Vagina (tissue), 2 donors: ENCODE data around the gene XAGE3.

Experiments
- CTCF ChIP-seq, 3 experiments: fragments of 450-650 bp in 2 of 3; fragments of 200-600 bp in 1 of 3; sonication (generic) in 1 of 3; IDR thresholded peaks; one replicate each; pipeline ENCODE4 v1.5.1; 2017 to 2019; ENCODE audit warnings: antibody characterized with exemption in 3 of 3, mild to moderate bottlenecking in 2 of 3, moderate library complexity in 2 of 3
- POLR2A ChIP-seq, 2 donors: fragments of 450-650 bp; IDR thresholded peaks; one replicate each; pipeline ENCODE4 v1.6.1; 2017; ENCODE audit warnings: antibody characterized with exemption in 2 of 2, mild to moderate bottlenecking in 2 of 2, moderate library complexity in 2 of 2

GRCh38 chrX:52874661-52875060, 6.8 kb upstream of the XAGE3 start:
- TF ChIP-seq CTCF (IDR thresholded peaks at IDR 0.05), result no peak
- no peak for TF ChIP-seq POLR2A (IDR thresholded peaks at IDR 0.05)
